Tibial nerve (tissue), 4 donors: ENCODE results near the gene RSRC1.
"Not testable (repeated sequence)": the region's sequence is repeated elsewhere in the genome, so short reads cannot be mapped to it uniquely, and the experiment has no call there.

Source experiments
- CTCF ChIP-seq, 5 experiments: fragments of 200-600 bp in 3 of 5; fragments of 450-650 bp in 2 of 5; sonication (generic) in 3 of 5; IDR thresholded peaks; one replicate each; pipeline ENCODE4 v1.5.1; 2016 to 2019; ENCODE audit warnings: antibody characterized with exemption in 5 of 5, mild to moderate bottlenecking in 3 of 5, moderate library complexity in 2 of 5
- EP300 ChIP-seq, 2 donors: sonication (generic); formaldehyde crosslinking; IDR thresholded peaks; one replicate each; pipeline ENCODE4 v1.6.1; 2017; ENCODE audit warnings: antibody characterized with exemption in 2 of 2, mild to moderate bottlenecking in 1 of 2
- POLR2A ChIP-seq, 2 donors: fragments of 450-650 bp; IDR thresholded peaks; one replicate each; pipeline ENCODE4 v1.6.1; 2017; ENCODE audit warnings: antibody characterized with exemption in 2 of 2, mild to moderate bottlenecking in 2 of 2, moderate library complexity in 2 of 2

GRCh38 chr3:158329696-158330441 lies 220.0 kb downstream of the RSRC1 start:
- not testable (repeated sequence) for TF ChIP-seq CTCF, POLR2A, EP300 (IDR thresholded peaks at IDR 0.05)
